Measurements from ENCODE around the gene C3AR1.

DNA sequence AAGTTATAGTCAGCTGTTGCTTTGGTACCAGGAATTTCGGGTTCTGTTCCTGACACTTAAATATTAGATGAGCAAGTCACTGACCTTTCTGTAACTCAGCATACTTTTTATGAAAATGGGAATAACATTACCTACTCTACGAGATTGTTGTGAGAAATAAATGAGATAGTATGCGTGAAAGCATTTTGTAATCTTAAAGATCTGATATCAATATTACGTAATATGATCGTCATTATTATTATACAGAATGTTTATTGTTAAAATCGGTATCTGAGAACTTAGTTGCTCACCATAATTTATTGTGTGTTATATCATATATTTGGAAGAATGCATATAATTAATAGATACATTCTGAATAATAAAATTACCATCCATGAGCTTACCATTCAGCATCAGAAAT, 9.8 kb upstream of the C3AR1 start:
- TF ChIP-seq, protein P1, sequence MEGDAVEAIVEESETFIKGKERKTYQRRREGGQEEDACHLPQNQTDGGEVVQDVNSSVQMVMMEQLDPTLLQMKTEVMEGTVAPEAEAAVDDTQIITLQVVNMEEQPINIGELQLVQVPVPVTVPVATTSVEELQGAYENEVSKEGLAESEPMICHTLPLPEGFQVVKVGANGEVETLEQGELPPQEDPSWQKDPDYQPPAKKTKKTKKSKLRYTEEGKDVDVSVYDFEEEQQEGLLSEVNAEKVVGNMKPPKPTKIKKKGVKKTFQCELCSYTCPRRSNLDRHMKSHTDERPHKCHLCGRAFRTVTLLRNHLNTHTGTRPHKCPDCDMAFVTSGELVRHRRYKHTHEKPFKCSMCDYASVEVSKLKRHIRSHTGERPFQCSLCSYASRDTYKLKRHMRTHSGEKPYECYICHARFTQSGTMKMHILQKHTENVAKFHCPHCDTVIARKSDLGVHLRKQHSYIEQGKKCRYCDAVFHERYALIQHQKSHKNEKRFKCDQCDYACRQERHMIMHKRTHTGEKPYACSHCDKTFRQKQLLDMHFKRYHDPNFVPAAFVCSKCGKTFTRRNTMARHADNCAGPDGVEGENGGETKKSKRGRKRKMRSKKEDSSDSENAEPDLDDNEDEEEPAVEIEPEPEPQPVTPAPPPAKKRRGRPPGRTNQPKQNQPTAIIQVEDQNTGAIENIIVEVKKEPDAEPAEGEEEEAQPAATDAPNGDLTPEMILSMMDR (IDR thresholded peaks at IDR 0.05) = no peak
- TF ChIP-seq POLR2A (IDR thresholded peaks at IDR 0.05) = no peak
